Mucosa of rectum (tissue), 2 donors: ENCODE results near the gene CSNK1A1.
A peak's percentile ranks its signal among the peaks of the same experiment; 100 is the strongest.
"Not testable (repeated sequence)": the region's sequence is repeated elsewhere in the genome, so short reads cannot be mapped to it uniquely, and the experiment has no call there.

Experiments
- H3K27ac ChIP-seq, 2 donors: one replicate each; pipeline ENCODE4 v1.7.0; 2013; ENCODE audit warnings: inconsistent platforms in 2 of 2, low read depth in 2 of 2, low read length in 2 of 2
- H3K27me3 ChIP-seq, 2 donors: one replicate each; pipeline ENCODE4 v1.7.0; 2013; ENCODE audit warnings: low read length in 2 of 2; ENCODE audit not compliant: control insufficient read depth in 2 of 2, insufficient read depth in 2 of 2
- H3K36me3 ChIP-seq, 2 donors: one replicate each; pipeline ENCODE4 v1.7.0; 2013; ENCODE audit warnings: low read length in 2 of 2; ENCODE audit not compliant: control insufficient read depth in 2 of 2, insufficient read depth in 2 of 2
- H3K4me1 ChIP-seq, 2 donors: one replicate each; pipeline ENCODE4 v1.7.0; 2013; ENCODE audit warnings: low read length in 2 of 2, mild to moderate bottlenecking in 1 of 2; ENCODE audit not compliant: control insufficient read depth in 2 of 2, insufficient read depth in 2 of 2
- H3K4me3 ChIP-seq, 2 donors: one replicate each; pipeline ENCODE4 v1.7.0; 2013; ENCODE audit warnings: low read length in 2 of 2
- H3K9ac ChIP-seq, 2 donors: one replicate each; pipeline ENCODE4 v1.7.0; 2013; ENCODE audit warnings: low read length in 2 of 2, low read depth in 1 of 2, mild to moderate bottlenecking in 1 of 2
- H3K9me3 ChIP-seq, 2 donors: one replicate each; pipeline ENCODE4 v1.7.0; 2013; ENCODE audit warnings: low read length in 2 of 2; ENCODE audit not compliant: control insufficient read depth in 2 of 2
- donor health status: healthy.
- donor health status: Normal muscosa, but diverticular disease.

Gene CSNK1A1

GRCh38 chr5:149551227-149552037, at the start of gene CSNK1A1:
Gene CSNK1A1 (minus strand): TSS chr5:149551439. CDS start chr5:149550964, 475 bp downstream.
- H3K36me3 ChIP-seq, result peaks cover 2 to 8% of the 10 kb centered on the region in 2 donors
- peak within 1 kb of the TSS; percentile 97 to 99 for H3K27ac ChIP-seq
- no peaks in the 10 kb centered on the region for H3K27me3 ChIP-seq
- H3K4me1 ChIP-seq, result peaks cover 21 to 27% of the 10 kb centered on the region in 2 donors
- peak within 1 kb of the TSS; percentile 100 for H3K9ac ChIP-seq
- H3K9me3 ChIP-seq, result no peaks in the 10 kb centered on the region
- peak within 1 kb of the TSS; percentile 99 to 100 for H3K4me3 ChIP-seq

DNA sequence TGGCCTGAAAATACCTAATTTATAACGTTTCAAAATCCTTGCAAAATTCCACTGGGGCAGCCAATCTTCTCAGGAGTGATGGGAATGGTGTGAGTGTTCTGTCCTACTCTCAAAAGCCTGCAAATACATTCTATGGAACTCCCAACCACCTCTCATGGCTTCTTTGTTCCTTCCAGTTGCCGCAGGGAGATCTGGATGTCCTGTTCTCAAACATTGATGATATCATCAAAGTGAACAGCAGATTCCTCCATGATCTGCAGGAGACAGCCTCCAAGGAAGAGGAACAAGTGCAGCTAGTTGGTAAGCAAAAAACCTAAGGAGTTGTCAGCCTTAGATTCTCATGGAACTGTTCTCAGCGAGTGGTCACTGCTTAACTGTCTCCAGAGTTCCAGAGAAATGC, 49.7 kb upstream of the CSNK1A1 start:
- Histone ChIP-seq H3K4me1 (peaks cover 3 to 14% of the 10 kb centered on the region in 2 donors), H3K27me3 (no peaks in the 10 kb centered on the region), H3K9me3 (no peaks in the 10 kb centered on the region), H3K9ac (no peak overlapping the region), H3K36me3 (peaks cover 6 to 16% of the 10 kb centered on the region in 2 donors), H3K4me3 (no peak overlapping the region), H3K27ac (no peak overlapping the region)

DNA sequence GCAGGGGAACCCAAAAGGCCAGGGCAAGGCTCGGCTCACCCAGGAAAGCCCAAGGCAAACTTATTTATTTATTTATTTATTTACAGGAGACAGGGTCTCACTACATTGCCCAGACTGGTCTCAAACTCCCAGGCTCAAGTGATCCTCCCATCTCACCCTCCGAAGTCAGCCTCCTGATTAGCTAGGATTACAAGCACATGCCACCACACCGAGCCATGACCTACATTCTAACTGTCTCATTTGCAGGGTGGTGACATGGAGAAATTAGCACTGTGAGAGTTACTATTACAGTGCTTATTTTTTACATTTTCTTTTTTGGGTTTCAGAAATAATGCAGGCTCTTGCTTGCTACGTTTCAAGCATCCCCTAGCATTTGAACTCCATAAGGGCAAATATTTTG, 48.1 kb upstream of the CSNK1A1 start:
- Histone ChIP-seq H3K36me3 (peaks cover 6 to 16% of the 10 kb centered on the region in 2 donors), H3K27ac (no peak overlapping the region), H3K27me3 (no peaks in the 10 kb centered on the region), H3K9me3 (no peaks in the 10 kb centered on the region), H3K9ac (no peak overlapping the region), H3K4me3 (no peak overlapping the region), H3K4me1 (peaks cover 0 to 7% of the 10 kb centered on the region in 2 donors)

GRCh38 chr5:149598966-149599365, 47.7 kb upstream of the CSNK1A1 start:
- Histone ChIP-seq H3K36me3 (peaks cover 6 to 16% of the 10 kb centered on the region in 2 donors), H3K9ac (no peak overlapping the region), H3K27me3 (no peaks in the 10 kb centered on the region), H3K4me1 (peaks cover 0 to 6% of the 10 kb centered on the region in 2 donors), H3K4me3 (no peak overlapping the region), H3K9me3 (no peaks in the 10 kb centered on the region), H3K27ac (no peak overlapping the region)

GRCh38 chr5:149598234-149598633, 47.0 kb upstream of the CSNK1A1 start:
- not testable (repeated sequence) for H3K27ac ChIP-seq, H3K9ac ChIP-seq, H3K27me3 ChIP-seq, H3K9me3 ChIP-seq, H3K4me3 ChIP-seq, H3K4me1 ChIP-seq
- H3K36me3 ChIP-seq, result peaks cover 6 to 14% of the 10 kb centered on the region in 2 donors

GRCh38 chr5:149597618-149598017, 46.4 kb upstream of the CSNK1A1 start:
- H3K27ac ChIP-seq, result no peak overlapping the region
- no peaks in the 10 kb centered on the region for H3K4me1 ChIP-seq
- H3K4me3 ChIP-seq, result no peak overlapping the region
- H3K9me3 ChIP-seq, result no peaks in the 10 kb centered on the region
- no peaks in the 10 kb centered on the region for H3K27me3 ChIP-seq
- no peak overlapping the region for H3K9ac ChIP-seq
- peaks cover 5 to 12% of the 10 kb centered on the region in 2 donors for H3K36me3 ChIP-seq

DNA sequence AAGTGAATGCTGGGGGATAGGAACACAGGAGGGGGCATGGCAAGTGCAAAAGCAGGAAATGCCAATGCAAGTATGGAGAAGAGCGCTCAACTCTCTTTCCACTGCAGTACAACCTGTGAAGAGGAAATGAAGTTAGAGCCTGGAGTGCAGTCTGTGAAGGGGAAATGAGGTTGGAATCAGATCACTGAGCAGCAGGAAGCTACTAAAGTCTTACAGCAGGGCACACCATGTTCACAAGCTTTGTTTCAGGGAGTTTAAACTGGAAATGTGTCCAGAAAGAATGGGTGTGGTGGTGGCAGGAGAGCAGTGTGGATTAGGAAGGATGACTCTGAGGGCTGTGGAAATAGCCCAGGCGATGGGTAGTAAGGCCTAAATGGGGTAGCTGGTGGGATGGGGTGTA, 45.5 kb upstream of the CSNK1A1 start:
- Histone ChIP-seq H3K36me3 (peaks cover 3 to 8% of the 10 kb centered on the region in 2 donors), H3K27me3 (no peaks in the 10 kb centered on the region), H3K9me3 (no peaks in the 10 kb centered on the region), H3K4me1 (no peaks in the 10 kb centered on the region), H3K4me3 (no peak overlapping the region), H3K9ac (no peak overlapping the region), H3K27ac (peak overlapping the region in 1 of 2 donors; percentile 21)

DNA sequence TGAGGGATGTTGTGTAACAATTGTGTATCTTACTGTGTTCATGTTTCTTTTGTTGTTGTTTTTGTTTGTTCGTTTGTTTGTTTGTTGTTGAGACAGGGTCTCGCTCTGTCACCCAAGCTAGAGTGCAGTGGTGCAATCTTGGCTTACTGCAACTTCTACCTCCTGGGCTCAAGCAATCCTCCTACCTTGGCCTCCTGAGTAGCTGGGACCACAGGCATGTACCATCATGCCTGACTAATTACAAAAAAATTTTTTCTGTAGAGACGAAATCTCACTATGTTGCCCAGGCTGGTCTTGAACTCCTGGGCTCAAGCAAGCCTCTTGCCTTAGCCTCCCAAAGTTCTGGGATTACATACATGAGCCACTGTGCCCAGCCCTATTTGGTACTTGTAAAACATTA, 43.9 kb upstream of the CSNK1A1 start:
- not testable (repeated sequence) for H3K27ac ChIP-seq, H3K4me1 ChIP-seq

GRCh38 chr5:149594206-149594895, 43.1 kb upstream of the CSNK1A1 start:
- no peak overlapping the region for H3K4me3 ChIP-seq
- H3K4me1 ChIP-seq, result no peaks in the 10 kb centered on the region
- H3K9me3 ChIP-seq, result no peaks in the 10 kb centered on the region
- no peaks in the 10 kb centered on the region for H3K27me3 ChIP-seq
- no peak overlapping the region for H3K27ac ChIP-seq
- no peak overlapping the region for H3K9ac ChIP-seq
- H3K36me3 ChIP-seq, result peaks cover 0 to 3% of the 10 kb centered on the region in 2 donors

More for the DNA sequence above, 43.9 kb upstream of the CSNK1A1 start:
- not testable (repeated sequence) for H3K9ac ChIP-seq, H3K36me3 ChIP-seq, H3K9me3 ChIP-seq, H3K4me3 ChIP-seq, H3K27me3 ChIP-seq

DNA sequence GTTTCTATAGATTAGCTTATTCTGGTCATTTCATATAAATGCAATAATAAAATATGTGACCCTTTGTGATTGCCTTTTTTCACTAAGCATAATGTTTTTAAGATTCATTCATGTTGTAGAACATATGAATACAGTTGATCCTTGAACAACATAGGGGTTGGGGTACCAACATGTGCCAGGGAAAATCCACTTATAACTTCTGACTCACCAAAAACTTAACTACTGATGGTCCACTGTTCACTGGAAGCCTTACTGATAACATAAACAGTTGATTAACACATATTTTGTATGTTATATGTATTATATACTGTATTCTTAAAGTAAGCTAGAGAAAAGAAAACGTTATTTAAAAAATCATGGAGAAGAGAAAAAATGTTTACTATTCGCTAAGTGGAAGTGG, 42.1 kb upstream of the CSNK1A1 start:
- H3K27me3 ChIP-seq, result no peaks in the 10 kb centered on the region
- no peaks in the 10 kb centered on the region for H3K4me1 ChIP-seq
- H3K9me3 ChIP-seq, result no peaks in the 10 kb centered on the region
- H3K9ac ChIP-seq, result no peak overlapping the region
- no peak overlapping the region for H3K4me3 ChIP-seq
- H3K27ac ChIP-seq, result no peak overlapping the region
- H3K36me3 ChIP-seq, result peaks cover 0 to 3% of the 10 kb centered on the region in 2 donors
